Progenitor cell of endocrine pancreas (in vitro differentiated cells): ENCODE data around the gene C4orf50. TPM values are rescaled to one million over a fixed set of nuclear protein-coding genes. Genes with fewer than 3 reads are reported as not detected.
"Not testable (repeated sequence)": the region's sequence is repeated elsewhere in the genome, so short reads cannot be mapped to it uniquely, and the experiment has no call there.

Source experiments
- DNase-seq: peaks from one replicate; pipeline ENCODE4 v3.0.0; 2021; ENCODE audit warnings: low spot score; ENCODE audit not compliant: unreplicated experiment
- H3K27ac Mint-ChIP-seq: 2 replicates; pipeline ENCODE4 v1.8.0; 2021; ENCODE audit warnings: mild to moderate bottlenecking, moderate library complexity, mixed read lengths
- H3K27me3 Mint-ChIP-seq: 2 replicates; pipeline ENCODE4 v1.8.0; 2021; ENCODE audit warnings: mixed read lengths
- H3K36me3 Mint-ChIP-seq: 2 replicates; pipeline ENCODE4 v1.8.0; 2022; ENCODE audit warnings: mixed read lengths; ENCODE audit not compliant: insufficient read depth
- H3K4me1 Mint-ChIP-seq: 2 replicates; pipeline ENCODE4 v1.8.0; 2021; ENCODE audit warnings: low read depth, mixed read lengths
- H3K4me3 Mint-ChIP-seq: 2 replicates; pipeline ENCODE4 v1.8.0; 2021; ENCODE audit warnings: low read depth, mild to moderate bottlenecking, moderate library complexity, mixed read lengths
- H3K9me3 Mint-ChIP-seq: 2 replicates; pipeline ENCODE4 v1.8.0; 2021; ENCODE audit warnings: low read depth, mixed read lengths
- microRNA-seq: library from miRNA; unstranded; fragments of <30 nt; microRNA quantifications from one replicate; pipeline ENCODE4 v1.1.0, GENCODE V29; 2020; ENCODE audit warnings: borderline number of aligned reads; ENCODE audit not compliant: unreplicated experiment
- total RNA-seq: library from RNA; stranded (reverse); gene quantifications from 2 replicates; pipeline ENCODE4 v1.2.1, GENCODE V29; 2021
- TF ChIP-seq, protein P1 (sequence below): fragments of 200-600 bp; sonication (generic); IDR thresholded peaks from one replicate; pipeline ENCODE4 v1.5.0; 2021; ENCODE audit warnings: antibody characterized with exemption, mild to moderate bottlenecking; ENCODE audit not compliant: unreplicated experiment

The C4orf50 gene
- total RNA-seq, 1 donor from 2014 or later: 0.19 TPM

DNA sequence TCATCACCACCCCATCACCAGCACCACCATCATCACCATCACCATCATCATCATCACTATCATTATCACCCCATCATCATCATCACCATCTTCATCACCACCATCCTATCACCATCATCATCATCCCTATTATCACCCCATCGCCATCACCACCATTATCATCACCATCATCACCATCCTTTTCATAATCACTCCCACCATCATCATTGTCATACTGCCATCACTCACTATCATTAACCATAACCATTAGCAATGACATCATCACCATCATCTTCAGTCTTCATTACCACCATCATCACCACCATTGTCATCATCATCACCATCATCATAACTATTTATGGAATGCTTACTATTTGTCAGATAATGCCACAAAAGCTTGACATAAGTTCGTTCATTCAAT lies 161.0 kb downstream of the C4orf50 start:
- TF ChIP-seq, protein P1, sequence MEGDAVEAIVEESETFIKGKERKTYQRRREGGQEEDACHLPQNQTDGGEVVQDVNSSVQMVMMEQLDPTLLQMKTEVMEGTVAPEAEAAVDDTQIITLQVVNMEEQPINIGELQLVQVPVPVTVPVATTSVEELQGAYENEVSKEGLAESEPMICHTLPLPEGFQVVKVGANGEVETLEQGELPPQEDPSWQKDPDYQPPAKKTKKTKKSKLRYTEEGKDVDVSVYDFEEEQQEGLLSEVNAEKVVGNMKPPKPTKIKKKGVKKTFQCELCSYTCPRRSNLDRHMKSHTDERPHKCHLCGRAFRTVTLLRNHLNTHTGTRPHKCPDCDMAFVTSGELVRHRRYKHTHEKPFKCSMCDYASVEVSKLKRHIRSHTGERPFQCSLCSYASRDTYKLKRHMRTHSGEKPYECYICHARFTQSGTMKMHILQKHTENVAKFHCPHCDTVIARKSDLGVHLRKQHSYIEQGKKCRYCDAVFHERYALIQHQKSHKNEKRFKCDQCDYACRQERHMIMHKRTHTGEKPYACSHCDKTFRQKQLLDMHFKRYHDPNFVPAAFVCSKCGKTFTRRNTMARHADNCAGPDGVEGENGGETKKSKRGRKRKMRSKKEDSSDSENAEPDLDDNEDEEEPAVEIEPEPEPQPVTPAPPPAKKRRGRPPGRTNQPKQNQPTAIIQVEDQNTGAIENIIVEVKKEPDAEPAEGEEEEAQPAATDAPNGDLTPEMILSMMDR: no peak
- peaks cover 5% of the 10 kb centered on the region for H3K27me3 Mint-ChIP-seq
- DNase-seq: no peak
- H3K36me3 Mint-ChIP-seq: no peaks in the 10 kb centered on the region
- no peaks in the 10 kb centered on the region for H3K4me1 Mint-ChIP-seq
- H3K9me3 Mint-ChIP-seq: no peaks in the 10 kb centered on the region
- H3K27ac Mint-ChIP-seq: no peak overlapping the region
- no peak overlapping the region for H3K4me3 Mint-ChIP-seq

DNA sequence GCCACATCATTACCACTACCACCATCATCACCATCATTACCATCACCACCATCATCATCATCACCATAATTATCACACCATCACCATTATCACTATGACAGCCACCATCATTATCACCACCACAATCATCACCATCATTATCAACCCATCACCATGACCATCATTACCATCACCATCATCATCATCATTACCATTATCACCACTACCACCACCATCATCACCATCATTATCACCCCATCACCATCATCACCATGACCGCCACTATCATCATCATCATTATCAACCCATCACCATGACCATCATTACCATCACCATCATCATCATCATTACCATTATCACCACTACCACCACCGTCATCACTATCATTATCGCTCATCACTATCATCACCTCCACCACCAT lies 161.9 kb downstream of the C4orf50 start:
- H3K36me3 Mint-ChIP-seq, H3K27me3 Mint-ChIP-seq, H3K9me3 Mint-ChIP-seq, H3K27ac Mint-ChIP-seq, DNase-seq, H3K4me3 Mint-ChIP-seq, H3K4me1 Mint-ChIP-seq: not testable (repeated sequence)

DNA sequence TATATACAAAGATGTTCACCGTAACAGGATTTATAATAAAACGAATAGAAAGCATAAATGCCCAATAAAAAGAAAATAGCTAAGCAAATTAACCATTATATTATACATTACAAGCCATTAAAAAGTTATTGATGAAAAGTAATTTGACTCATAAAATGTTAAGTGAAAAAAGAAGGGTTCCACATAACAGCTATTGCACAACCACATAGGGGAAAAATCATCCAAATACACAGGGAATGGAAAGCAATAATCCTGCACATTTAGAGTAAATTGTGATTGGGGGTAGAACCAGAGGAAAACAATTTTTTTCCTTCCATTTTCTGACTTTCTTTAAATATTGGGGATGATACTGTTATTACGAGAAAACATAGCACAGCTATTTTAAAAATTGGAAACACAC lies 163.3 kb downstream of the C4orf50 start:
- Mint-ChIP-seq H3K27ac (no peak overlapping the region), H3K4me3 (no peak overlapping the region), H3K27me3 (peaks cover 5% of the 10 kb centered on the region), H3K9me3 (no peaks in the 10 kb centered on the region), H3K36me3 (no peaks in the 10 kb centered on the region), H3K4me1 (no peaks in the 10 kb centered on the region)
- TF ChIP-seq, protein P1: no peak
- DNase-seq: no peak

DNA sequence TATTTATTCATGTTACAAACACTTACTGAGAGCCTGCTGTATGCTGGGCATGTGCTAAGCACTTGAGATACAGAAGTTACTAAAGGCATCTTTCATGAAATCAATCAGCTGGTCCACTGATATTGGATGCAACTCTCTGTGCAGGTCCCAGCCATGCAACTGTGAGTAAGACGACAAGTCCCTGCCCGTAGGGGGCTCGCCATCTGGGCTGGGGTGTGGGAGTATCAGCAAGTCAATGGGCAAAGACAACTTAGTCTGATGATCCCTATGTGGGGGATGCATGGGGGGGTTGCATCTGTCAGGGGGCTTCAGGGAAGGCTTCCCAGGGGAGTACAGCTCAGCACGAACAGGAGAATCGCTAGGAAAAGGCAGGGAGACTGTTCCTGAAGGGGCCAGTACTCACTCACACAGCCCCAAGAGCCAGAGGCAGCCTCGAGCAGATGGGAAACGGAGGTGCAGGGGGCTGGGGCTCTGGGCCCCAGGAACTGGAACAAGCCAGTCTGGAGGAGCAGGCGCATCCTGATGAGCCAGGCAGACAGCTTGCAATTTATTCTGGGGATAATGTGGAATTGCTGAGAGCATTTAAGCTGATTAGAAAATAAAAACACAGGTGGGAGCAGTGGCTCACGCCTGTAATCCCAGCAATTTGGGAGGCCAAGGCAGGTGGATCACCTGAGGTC lies 165.6 kb downstream of the C4orf50 start:
- DNase-seq: no peak
- Mint-ChIP-seq H3K4me3 (no peak overlapping the region), H3K27ac (no peak overlapping the region), H3K27me3 (peaks cover 9% of the 10 kb centered on the region), H3K9me3 (no peaks in the 10 kb centered on the region), H3K36me3 (peaks cover 2% of the 10 kb centered on the region), H3K4me1 (no peaks in the 10 kb centered on the region)
- TF ChIP-seq, protein P1: no peak

DNA sequence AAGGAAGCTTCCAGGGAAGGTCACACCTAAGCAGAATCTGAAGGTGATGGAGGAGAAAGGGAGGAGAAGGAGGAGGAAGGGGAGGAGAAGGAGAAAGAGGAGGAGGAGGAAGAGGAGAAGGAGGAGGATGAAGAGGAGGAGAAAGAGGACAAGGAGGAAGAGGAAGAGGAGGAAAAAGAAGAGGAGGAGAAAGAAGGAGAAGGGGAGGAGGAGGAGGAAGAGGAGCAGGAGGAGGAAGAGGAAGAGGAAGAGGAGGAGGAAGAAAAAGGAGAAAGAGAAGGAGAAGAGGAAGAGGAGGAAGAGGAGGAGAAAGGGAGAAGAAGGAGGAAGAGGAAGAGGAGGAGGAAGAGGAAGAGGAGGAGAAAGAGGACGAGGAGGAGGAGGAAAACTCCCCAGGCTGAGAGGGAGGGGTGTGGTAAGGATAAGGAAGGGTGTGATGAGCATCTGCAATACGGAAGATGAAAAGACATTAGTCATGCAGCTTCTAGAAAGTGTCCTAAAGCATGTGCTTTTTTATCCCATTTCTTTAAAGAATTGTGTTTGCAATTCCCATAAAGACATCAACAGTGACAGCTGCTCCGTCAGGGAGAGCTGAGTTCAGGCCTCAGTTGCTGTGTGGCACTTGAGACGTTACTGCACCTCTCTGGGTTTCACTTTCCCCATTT lies 166.5 kb downstream of the C4orf50 start:
- TF ChIP-seq, protein P1: no peak
- Mint-ChIP-seq H3K9me3 (no peaks in the 10 kb centered on the region), H3K36me3 (peaks cover 2% of the 10 kb centered on the region), H3K27ac (no peak overlapping the region), H3K4me3 (no peak overlapping the region), H3K27me3 (peaks cover 12% of the 10 kb centered on the region), H3K4me1 (no peaks in the 10 kb centered on the region)
- no peak for DNase-seq

Small RNA genes lying within 50 kb of the gene (microRNA-seq; reads per million reads assigned to microRNA genes)
- gene MIR378D1: not detected

Other genes with a start within 250 kb of the C4orf50 start
- gene CRMP1, start 125.3 kb downstream of the C4orf50 start, total RNA-seq: 17.6 and 18.2 TPM in 2 replicates
- gene JAKMIP1, start 182.1 kb upstream of the C4orf50 start, total RNA-seq: 0.89 and 0.93 TPM in 2 replicates